ENCODE data around the gene CDC37.
A peak's percentile ranks its signal among the peaks of the same experiment; 100 is the strongest.

CDC37 gene

GRCh38 chr19:10433131-10433536 is 29.8 kb upstream of the CDC37 start:
- TF ChIP-seq CTCF (IDR thresholded peaks at IDR 0.05; ENCODE audit: borderline replicate concordance, control extremely low read depth, extremely low read depth, insufficient read depth, missing control alignments) = no peak
- in situ Hi-C loops (cut with MboI; ENCODE audit: low sequenced_read_pairs, unreplicated experiment) = no loop called here
- peak; percentile 23 for DNase-seq (ENCODE audit: low spot score)

- TF ChIP-seq CTCF (IDR thresholded peaks at IDR 0.05; ENCODE audit: borderline replicate concordance, control extremely low read depth, extremely low read depth, insufficient read depth, missing control alignments) = no peak
- in situ Hi-C loops (cut with MboI; ENCODE audit: low sequenced_read_pairs, unreplicated experiment) = no loop called here
Measured at GRCh38 chr19:10432736-10433130, 29.4 kb upstream of the CDC37 start.

GRCh38 chr19:10431943-10432735 is 28.8 kb upstream of the CDC37 start:
- TF ChIP-seq CTCF (IDR thresholded peaks at IDR 0.05; ENCODE audit: borderline replicate concordance, control extremely low read depth, extremely low read depth, insufficient read depth, missing control alignments) = no peak
- in situ Hi-C loops (cut with MboI; ENCODE audit: low sequenced_read_pairs, unreplicated experiment) = no loop called here
- DNase-seq (ENCODE audit: low spot score) = peak; percentile 86

More at GRCh38 chr19:10432736-10433130, 29.4 kb upstream of the CDC37 start:
- DNase-seq (ENCODE audit: low spot score) = peak; percentile 35

- peak; percentile 69 for DNase-seq (ENCODE audit: low spot score)
- in situ Hi-C loops (cut with MboI; ENCODE audit: low sequenced_read_pairs, unreplicated experiment) = no loop called here
- TF ChIP-seq CTCF (IDR thresholded peaks at IDR 0.05; ENCODE audit: borderline replicate concordance, control extremely low read depth, extremely low read depth, insufficient read depth, missing control alignments) = no peak
Measured at GRCh38 chr19:10431254-10431942, 28.1 kb upstream of the CDC37 start.

- in situ Hi-C loops (cut with MboI; ENCODE audit: low sequenced_read_pairs, unreplicated experiment) = no loop called here
- no peak for TF ChIP-seq CTCF (IDR thresholded peaks at IDR 0.05; ENCODE audit: borderline replicate concordance, control extremely low read depth, extremely low read depth, insufficient read depth, missing control alignments)
- DNase-seq (ENCODE audit: low spot score) = peak; percentile 85
Measured at GRCh38 chr19:10430505-10431253, 27.3 kb upstream of the CDC37 start.

GRCh38 chr19:10428996-10429381 is 25.6 kb upstream of the CDC37 start:
- DNase-seq (ENCODE audit: low spot score) = no peak
- in situ Hi-C loops (cut with MboI; ENCODE audit: low sequenced_read_pairs, unreplicated experiment) = no loop called here
- TF ChIP-seq CTCF (IDR thresholded peaks at IDR 0.05; ENCODE audit: borderline replicate concordance, control extremely low read depth, extremely low read depth, insufficient read depth, missing control alignments) = no peak

Measured in GM13976 (cell line).